ENCODE measurements around the gene EPHA5.

DNA sequence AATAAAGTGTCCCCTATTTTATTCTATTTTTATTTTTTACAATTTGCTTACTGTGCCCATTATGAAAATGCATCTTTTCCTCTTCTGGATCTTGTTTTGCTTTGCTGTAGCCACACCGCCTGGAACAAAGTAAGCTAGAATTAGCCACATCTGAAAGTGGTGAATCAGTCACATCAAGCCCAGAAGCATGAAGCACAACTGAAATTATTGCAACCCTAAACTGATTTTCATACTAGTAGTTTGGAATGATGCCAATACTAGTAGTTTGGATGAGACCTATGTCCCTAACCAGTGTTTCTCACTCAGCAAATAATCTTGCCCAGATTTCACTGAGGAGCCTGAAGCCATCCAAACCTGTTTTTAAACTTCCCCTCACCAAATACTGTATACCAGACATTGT lies 303.0 kb downstream of the EPHA5 start:
- TF ChIP-seq TAF1 (IDR thresholded peaks at IDR 0.05; ENCODE audit: borderline replicate concordance, low read depth, low read length) (no peak), POLR2A (IDR thresholded peaks at IDR 0.05; ENCODE audit: low read depth, low read length) (no peak), POLR2AphosphoS5 (IDR thresholded peaks at IDR 0.05; ENCODE audit: low read depth, low read length) (no peak)

All from GM12892 (cell line).